Fibroblast of peridontal ligament (primary cell): ENCODE data around the gene LNX1.

Source experiments
- DNase-seq: peaks from one replicate; pipeline ENCODE4 v3.0.0-alpha.2; 2010; ENCODE audit errors: extremely low read depth

LNX1 gene

GRCh38 chr4:53572600-53572994 lies 18.7 kb downstream of the LNX1 start:
- DNase-seq = no peak

GRCh38 chr4:53571936-53572599 lies 19.2 kb downstream of the LNX1 start:
- no peak for DNase-seq

DNA sequence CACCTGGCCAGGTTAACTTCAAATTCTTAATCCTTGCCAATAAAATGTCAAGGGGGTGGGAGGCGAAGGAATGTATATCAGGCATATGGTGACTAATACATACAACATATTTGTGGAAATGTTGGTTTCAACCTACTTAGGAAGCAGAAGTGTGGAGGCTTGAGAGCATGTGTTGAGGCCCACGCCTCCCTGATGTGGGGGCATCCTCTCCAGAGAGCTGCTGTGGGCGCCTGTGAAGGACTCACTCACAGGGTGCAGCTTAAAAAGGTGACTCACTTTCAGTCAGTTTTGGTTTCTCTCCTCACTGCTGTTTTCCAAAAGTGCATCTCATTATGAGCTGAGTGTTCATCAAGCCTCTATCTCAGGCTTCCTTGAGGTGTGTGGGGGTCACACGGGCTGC lies 27.5 kb downstream of the LNX1 start:
- DNase-seq = peak; percentile 42

GRCh38 chr4:53562409-53562808 lies 28.9 kb downstream of the LNX1 start:
- no peak for DNase-seq

DNA sequence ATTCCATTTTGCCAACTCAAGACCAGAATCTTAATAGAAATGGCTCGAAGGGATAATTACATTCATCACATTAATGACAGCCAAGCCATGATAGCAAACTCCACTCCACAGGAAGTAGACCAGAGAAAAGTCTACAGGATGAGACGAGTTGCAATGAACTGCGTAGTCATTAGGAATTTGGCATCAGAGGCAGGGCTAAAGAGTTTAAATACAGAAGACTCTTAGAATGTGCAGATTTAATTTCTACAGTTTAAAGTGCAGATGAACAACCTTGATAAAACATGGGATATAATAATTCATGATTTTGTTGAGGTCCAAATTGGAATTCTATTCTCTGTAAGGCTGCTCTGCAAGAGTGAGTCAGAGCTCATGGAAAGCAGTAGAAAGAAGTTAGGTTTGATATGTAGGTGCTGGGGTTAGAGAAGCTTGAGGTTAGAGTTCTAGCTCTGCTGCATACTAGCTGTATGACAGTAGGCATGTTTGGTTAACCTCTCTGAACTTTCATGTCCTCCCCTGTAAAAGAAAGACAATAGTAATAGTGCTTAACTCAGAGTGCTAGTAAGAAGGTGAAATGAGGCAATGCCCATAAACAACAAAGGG lies 32.2 kb downstream of the LNX1 start:
- no peak for DNase-seq

DNA sequence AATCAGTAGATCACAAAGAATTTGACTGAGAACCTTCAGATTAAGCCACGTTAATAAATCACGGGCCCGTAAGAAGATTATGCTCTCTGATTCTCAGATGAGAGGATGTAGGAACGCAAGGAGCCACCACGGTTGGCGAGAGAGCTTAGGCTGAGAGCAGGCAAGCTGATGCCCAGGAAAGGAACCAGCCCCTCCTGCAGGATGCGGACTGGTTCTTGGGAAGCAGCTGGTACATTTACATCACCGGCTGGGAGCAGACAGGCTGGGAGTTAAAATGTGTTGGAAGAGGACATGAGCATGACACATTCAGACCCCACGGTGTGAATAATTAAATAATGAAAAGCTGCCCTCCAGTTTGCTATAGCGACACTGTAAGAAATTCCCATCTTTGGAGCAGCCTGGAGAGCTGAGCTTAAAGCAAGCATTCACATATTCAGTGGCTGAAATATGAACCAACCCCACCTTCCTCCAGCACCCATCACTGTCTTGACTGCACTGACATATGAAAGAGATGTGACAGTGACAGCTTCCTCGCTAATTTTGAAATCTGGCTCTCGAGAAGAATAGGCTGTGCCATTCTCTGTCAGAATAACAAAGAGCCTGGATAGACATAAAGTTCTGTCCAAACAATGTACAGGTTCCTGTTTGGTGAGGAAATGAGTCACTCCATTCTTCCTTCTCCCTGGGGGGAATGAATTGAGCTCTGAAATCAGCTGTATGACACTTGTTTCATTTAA lies 33.1 kb downstream of the LNX1 start:
- peak; percentile 25 for DNase-seq

- DNase-seq = no peak
Observed at GRCh38 chr4:53557669-53558064, 33.6 kb downstream of the LNX1 start.

DNA sequence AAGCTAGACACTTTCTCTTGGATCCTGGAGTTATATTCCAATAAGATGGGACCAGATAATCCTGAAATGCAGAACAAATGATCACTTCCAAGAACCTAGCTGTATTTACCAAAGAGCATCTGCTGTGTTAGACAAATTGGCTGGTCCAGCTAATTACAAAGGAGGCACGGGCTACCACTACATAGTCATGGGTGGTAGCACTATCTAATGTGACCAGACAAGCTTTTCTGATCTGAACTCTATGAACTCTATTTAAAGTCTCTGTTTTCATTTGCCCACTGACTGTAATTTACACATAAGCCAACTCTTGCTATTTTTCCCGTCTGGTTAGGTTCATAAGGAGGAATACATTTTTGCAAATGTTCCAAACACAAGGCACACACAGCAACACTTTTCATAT lies 34.6 kb downstream of the LNX1 start:
- no peak for DNase-seq

DNA sequence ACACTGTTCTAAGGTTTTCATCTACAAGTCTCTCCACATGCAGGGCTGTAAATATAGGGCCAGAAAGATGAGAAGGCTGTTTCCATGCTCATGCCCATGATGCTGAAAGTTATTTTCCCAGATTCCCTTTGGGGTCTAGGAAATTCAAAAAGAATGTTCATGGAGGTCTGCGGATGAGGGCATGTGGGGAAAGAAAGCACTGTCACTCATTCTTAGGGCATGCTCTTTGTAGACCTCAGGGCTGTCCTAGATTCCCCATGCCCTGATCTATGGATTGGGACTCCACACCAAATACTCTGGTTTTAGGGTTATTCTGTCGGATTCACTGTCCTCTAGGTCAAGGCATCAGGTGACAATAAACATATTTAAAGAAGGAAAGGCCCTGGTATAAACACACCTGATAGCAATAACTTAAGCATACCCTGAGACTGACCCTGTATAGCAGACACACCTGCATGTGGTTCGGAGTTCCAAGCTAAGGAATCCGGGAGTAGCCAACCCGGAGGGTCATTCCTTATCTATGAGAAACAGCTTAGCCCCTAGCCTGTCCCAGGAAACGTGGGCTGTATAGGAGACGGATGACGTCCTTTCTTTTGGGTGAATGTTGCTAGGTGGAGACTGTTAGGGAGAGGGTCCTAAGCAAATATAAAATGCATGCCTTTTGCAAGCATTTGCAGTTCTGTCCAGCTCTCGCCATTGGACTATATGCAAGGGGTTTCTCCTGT lies 37.6 kb downstream of the LNX1 start:
- no peak for DNase-seq

DNA sequence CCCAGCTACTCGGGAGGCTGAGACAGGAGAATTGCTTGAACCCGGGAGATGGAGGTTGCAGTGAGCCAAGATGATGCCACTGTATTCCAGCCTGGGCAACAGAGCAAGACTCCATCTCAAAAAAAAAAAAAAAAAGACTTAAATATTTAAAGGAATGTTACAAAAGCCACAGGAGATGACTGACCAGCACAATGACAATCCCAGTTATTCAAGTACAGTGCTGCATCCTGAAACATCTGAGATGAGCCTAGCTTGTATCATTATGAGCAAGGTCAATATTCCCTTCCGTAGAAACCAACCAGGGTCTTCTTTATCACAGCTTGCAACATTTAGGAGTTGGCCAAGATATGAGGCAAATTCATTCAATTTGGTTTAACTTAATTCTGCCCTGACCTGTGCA lies 38.6 kb downstream of the LNX1 start:
- no peak for DNase-seq

- no peak for DNase-seq
Observed at GRCh38 chr4:53551958-53552357, 39.3 kb downstream of the LNX1 start.

DNA sequence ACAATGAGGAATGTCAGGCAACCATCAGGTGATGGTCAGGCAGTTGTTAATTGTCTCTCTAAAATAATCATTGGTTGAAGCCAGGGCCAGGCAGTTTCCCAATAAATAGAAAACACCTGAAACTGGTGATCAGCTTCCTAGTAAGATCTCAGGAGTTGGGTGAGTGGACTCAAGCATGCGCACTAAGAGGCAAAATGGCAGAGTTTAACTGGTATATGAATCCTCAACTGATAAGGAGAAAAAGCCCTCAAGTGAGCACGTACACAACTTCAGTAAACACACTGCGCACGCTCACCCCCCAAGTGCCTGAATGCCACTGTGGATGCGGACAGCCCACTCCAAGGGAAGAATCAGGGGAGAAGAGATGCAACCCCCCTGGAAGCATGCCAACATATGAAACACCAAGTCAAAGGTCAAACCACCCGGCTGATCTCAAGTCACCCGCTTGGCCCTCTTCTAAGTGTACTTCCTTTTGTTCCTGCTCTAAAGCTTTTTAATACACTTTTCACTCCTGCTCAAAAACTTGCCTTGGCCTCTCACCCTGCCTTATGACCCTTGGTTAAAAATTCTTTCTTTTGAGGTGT lies 39.9 kb downstream of the LNX1 start:
- DNase-seq = no peak

- no peak for DNase-seq
Observed at GRCh38 chr4:53548662-53549061, 42.6 kb downstream of the LNX1 start.

- DNase-seq = peak; percentile 45
Observed at GRCh38 chr4:53547983-53548382, 43.3 kb downstream of the LNX1 start.

DNA sequence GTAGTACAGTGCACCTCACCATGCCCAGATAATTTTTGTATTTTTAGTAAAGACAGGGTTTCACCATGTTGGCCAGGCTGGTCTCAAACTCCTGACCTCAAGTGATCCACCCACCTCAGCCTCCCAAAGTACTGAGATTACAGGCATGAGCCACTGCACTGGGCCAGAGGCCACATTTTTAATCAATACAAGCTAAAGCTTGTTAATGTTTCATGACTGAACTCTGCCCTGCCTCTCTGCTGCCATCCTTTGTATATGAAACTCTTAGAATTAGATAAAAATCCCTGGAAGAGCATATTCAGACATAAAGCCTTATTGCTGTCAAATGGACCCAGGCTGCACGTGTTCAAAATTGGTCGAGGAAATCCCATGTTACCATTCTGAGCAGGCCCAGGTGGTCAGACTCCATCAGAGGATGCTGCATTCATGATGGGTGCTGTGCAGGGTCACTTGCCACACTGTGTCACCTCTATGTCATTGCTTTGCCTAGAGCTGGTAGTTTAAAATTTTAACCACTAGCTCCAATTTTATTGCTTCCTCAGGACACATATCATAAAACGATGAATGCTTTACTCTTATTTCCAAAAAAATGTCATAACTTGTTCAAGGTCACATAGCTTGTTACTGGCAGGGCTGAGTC lies 45.2 kb downstream of the LNX1 start:
- DNase-seq = peak; percentile 76

GRCh38 chr4:53545273-53545672 lies 46.0 kb downstream of the LNX1 start:
- no peak for DNase-seq

- DNase-seq = no peak
Observed at GRCh38 chr4:53543561-53543960, 47.7 kb downstream of the LNX1 start.

GRCh38 chr4:53541577-53542206 lies 49.6 kb downstream of the LNX1 start:
- DNase-seq = peak; percentile 99

- no peak for DNase-seq
Observed at GRCh38 chr4:53538756-53539155, 52.5 kb downstream of the LNX1 start.

DNA sequence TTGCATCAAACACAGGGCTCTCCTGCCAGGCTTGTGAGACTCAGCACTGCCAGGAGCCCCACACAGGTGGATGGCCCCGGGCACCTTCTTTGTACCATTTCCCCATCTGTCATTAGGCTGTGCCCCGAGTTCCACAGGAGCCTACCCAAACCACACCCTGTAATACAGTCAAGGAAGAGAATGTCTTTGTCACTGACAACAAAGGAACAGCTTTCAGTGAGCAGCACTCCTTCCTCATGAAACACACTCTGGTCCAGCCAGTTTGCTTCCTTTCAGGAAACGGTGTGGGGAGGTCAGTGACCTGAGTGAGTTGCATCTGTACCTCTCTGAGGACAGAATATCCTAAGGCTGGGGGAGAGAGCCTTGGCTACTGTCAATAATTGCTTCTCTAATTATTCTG lies 53.7 kb downstream of the LNX1 start:
- no peak for DNase-seq

- no peak for DNase-seq
Observed at GRCh38 chr4:53536328-53536727, 55.0 kb downstream of the LNX1 start.
